Neural progenitor cell (in vitro differentiated cells): Measurements from ENCODE around the gene DCAF4.

Source experiments
- EZH2 ChIP-seq: fragments of 200-600 bp; sonication (generic); IDR thresholded peaks from 2 replicates; pipeline ENCODE4 v1.6.1; 2017; ENCODE audit warnings: antibody characterized with exemption, mild to moderate bottlenecking, moderate library complexity
- EZH2phosphoT487 ChIP-seq: fragments of 200-600 bp; sonication (generic); IDR thresholded peaks from 2 replicates; pipeline ENCODE4 v1.6.1; 2017; ENCODE audit warnings: antibody characterized with exemption
- TF ChIP-seq, protein P1 (sequence below): fragments of 200-600 bp; sonication (generic); IDR thresholded peaks from 2 replicates; pipeline ENCODE4 v1.5.1; 2017; ENCODE audit warnings: antibody characterized with exemption, mild to moderate bottlenecking

DNA sequence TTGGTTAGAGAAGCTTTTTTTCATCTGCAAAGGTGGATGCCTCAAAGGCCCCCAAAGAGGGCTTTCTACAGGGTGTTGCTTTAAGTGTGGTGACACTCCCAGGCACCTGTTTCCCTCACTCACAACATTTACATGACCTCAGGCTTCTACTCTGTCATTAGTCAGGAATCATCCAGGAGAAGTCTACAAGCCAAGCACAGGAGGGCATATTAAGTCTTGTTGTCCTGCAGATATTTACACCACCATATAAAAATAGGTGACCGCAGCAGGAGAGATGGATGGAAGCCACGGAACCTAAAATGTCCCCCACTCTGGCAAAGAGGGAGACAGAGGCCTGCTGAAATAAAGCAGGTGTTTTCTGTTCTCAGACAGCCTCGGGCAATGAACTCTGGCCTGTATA, 24.9 kb upstream of the DCAF4 start:
- TF ChIP-seq, protein P1, sequence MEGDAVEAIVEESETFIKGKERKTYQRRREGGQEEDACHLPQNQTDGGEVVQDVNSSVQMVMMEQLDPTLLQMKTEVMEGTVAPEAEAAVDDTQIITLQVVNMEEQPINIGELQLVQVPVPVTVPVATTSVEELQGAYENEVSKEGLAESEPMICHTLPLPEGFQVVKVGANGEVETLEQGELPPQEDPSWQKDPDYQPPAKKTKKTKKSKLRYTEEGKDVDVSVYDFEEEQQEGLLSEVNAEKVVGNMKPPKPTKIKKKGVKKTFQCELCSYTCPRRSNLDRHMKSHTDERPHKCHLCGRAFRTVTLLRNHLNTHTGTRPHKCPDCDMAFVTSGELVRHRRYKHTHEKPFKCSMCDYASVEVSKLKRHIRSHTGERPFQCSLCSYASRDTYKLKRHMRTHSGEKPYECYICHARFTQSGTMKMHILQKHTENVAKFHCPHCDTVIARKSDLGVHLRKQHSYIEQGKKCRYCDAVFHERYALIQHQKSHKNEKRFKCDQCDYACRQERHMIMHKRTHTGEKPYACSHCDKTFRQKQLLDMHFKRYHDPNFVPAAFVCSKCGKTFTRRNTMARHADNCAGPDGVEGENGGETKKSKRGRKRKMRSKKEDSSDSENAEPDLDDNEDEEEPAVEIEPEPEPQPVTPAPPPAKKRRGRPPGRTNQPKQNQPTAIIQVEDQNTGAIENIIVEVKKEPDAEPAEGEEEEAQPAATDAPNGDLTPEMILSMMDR = no peak
- TF ChIP-seq EZH2 = no peak
- no peak for TF ChIP-seq EZH2phosphoT487
